ENCODE measurements around the gene CEP95. TPM values are rescaled to one million over a fixed set of nuclear protein-coding genes. Genes with fewer than 3 reads are reported as not detected.

The CEP95 gene
- polyA plus RNA-seq, 2 of the 4 experiments (the other 2 are of a cell fraction) = 30.0 to 73.0 TPM

DNA sequence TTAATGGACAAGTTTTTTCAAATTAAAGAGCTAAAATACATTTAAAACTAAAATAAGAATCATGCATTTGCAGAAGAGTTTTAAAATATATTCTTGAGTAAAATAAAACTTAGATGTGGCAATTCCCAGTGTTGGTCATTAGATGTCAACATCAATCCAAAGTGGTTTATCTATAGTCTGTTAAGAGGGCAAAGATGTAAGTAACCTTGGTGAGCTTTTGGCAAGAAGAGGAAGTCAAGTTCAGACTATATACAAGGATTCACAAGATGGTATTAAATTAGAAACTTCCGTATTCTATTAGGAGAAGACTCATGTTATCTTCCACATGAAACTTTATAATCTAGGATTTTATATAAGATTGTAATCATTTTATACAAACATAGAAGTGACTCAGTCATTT is 73.1 kb downstream of the CEP95 start:
- FAIRE-seq (no peak), ATAC-seq (no peak), DNase-seq (ENCODE audit: low read depth in 1 of 2, low spot score in 1 of 2) (no peak)
- ChIA-PET CTCF (interaction anchor here (0.7 to 1.5 kb wide), 6 partner anchors 19 to 156 kb away, joined by 3 to 7 read pairs (median 4); no protein-coding TSS in a partner anchor), POLR2A (no interaction called here)
- no peak overlapping the region for H3K4me2 ChIP-seq
- no peaks in the 10 kb centered on the region for H3K4me1 ChIP-seq
- H3K27ac ChIP-seq = no peak overlapping the region
- WGBS (ENCODE audit: missing lambda C conversion rate) = 87% methylated on average over 1 of the region's 1 CpG
- H3K4me3 ChIP-seq = no peak overlapping the region
- H3K9me3 ChIP-seq = no peaks in the 10 kb centered on the region
- TF ChIP-seq RNF2 (IDR thresholded peaks at IDR 0.05; ENCODE audit: borderline replicate concordance, low read depth) (no peak), GATA3 (IDR thresholded peaks at IDR 0.05; ENCODE audit: borderline replicate concordance) (no peak), ZC3H11A (IDR thresholded peaks at IDR 0.05) (no peak), SMC3 (IDR thresholded peaks at IDR 0.05) (no peak), POLR2A (IDR thresholded peaks at IDR 0.05; ENCODE audit: low read length) (no peak), JUNB (IDR thresholded peaks at IDR 0.05) (no peak), RFX5 (IDR thresholded peaks at IDR 0.05) (no peak), PHF8 (IDR thresholded peaks at IDR 0.05; ENCODE audit: borderline replicate concordance, low read depth) (no peak), BHLHE40 (IDR thresholded peaks at IDR 0.05; ENCODE audit: low read depth, low read length) (no peak), HEYL (CRISPR knock-in tag; IDR thresholded peaks at IDR 0.05) (no peak), CHD4 (IDR thresholded peaks at IDR 0.05; ENCODE audit: borderline replicate concordance) (no peak)
- TF ChIP-seq, protein P1, sequence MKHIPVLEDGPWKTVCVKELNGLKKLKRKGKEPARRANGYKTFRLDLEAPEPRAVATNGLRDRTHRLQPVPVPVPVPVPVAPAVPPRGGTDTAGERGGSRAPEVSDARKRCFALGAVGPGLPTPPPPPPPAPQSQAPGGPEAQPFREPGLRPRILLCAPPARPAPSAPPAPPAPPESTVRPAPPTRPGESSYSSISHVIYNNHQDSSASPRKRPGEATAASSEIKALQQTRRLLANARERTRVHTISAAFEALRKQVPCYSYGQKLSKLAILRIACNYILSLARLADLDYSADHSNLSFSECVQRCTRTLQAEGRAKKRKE (CRISPR knock-in tag; IDR thresholded peaks at IDR 0.05; ENCODE audit: low read depth) = no peak

DNA sequence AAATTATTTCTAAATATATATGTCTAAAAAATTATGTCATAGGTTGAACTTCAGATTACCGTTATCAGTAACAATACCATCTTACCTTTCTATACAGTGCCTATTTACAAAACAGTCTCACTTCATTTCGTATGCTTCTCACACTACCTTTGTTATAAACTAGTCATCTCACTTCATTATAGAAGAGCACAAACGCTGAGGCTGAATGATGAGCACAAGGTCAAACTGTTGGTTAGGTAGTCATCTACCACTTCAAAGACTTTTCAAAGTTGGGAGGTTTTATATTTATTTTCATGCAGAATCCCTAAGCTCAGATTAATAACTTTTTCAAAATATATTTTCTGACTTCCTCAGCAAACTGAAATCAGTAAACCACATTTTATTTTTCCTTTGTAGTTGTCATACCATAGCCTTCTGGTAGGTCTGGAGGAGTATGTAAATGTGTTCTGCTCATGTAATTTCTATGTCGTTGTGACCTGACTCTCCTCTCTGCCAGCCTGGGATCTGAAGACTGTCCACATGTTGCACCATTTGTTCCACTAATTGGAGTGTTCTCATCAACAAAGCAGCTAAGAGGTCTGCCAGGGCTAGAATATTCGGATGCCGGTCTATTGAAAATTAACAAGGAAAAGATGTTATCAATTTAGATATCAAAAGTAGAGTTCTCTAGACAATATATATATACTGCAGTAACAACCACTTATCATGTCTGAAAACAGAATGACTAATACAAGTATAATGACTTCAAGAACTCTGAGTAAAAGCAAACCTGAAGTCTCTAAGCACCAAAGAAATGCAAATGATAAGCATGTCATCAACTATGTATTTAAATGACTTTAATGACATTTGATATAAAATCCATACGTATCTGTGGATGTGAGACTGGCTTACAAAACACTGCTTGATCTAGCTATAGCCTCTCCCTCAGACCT is 73.9 kb downstream of the CEP95 start:
- H3K9me3 ChIP-seq = no peaks in the 10 kb centered on the region
- CTCF ChIA-PET = interaction anchor here (0.9 to 1.5 kb wide), 5 partner anchors 11 to 155 kb away, joined by 3 to 7 read pairs (median 3); no protein-coding TSS in a partner anchor
- no peak overlapping the region for H3K4me2 ChIP-seq
- WGBS (ENCODE audit: missing lambda C conversion rate) = 76% methylated on average over 7 of the region's 7 CpGs
- DNase-seq (ENCODE audit: low read depth in 1 of 2, low spot score in 1 of 2) (no peak), FAIRE-seq (peak; percentile 7), ATAC-seq (0 out of 6 replicates have a peak, but pooled peaks of 1 of the 2 experiments have one; percentile 27)
- POLR2A ChIA-PET = no interaction called here
- no peak overlapping the region for H3K27ac ChIP-seq
- no peak for TF ChIP-seq CEBPB (IDR thresholded peaks at IDR 0.05)
- TF ChIP-seq, protein P2, sequence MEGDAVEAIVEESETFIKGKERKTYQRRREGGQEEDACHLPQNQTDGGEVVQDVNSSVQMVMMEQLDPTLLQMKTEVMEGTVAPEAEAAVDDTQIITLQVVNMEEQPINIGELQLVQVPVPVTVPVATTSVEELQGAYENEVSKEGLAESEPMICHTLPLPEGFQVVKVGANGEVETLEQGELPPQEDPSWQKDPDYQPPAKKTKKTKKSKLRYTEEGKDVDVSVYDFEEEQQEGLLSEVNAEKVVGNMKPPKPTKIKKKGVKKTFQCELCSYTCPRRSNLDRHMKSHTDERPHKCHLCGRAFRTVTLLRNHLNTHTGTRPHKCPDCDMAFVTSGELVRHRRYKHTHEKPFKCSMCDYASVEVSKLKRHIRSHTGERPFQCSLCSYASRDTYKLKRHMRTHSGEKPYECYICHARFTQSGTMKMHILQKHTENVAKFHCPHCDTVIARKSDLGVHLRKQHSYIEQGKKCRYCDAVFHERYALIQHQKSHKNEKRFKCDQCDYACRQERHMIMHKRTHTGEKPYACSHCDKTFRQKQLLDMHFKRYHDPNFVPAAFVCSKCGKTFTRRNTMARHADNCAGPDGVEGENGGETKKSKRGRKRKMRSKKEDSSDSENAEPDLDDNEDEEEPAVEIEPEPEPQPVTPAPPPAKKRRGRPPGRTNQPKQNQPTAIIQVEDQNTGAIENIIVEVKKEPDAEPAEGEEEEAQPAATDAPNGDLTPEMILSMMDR (IDR thresholded peaks at IDR 0.05) = no peak
- TF ChIP-seq, protein P3, sequence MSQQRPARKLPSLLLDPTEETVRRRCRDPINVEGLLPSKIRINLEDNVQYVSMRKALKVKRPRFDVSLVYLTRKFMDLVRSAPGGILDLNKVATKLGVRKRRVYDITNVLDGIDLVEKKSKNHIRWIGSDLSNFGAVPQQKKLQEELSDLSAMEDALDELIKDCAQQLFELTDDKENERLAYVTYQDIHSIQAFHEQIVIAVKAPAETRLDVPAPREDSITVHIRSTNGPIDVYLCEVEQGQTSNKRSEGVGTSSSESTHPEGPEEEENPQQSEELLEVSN (IDR thresholded peaks at IDR 0.05; ENCODE audit: borderline replicate concordance, low read depth) = no peak
- no peak for TF ChIP-seq NFE2L2 (conservative IDR thresholded peaks at IDR 0.05; ENCODE audit: low read length)
- TF ChIP-seq CBX8 (IDR thresholded peaks at IDR 0.05) = no peak
- TF ChIP-seq MAZ (IDR thresholded peaks at IDR 0.05; ENCODE audit: borderline replicate concordance, low read depth, low read length) = no peak
- TF ChIP-seq RAD21 (conservative IDR thresholded peaks at IDR 0.05 in 1 of 2, IDR thresholded peaks at IDR 0.05 in 1 of 2) = no peak
- no peak for TF ChIP-seq POLR2A (IDR thresholded peaks at IDR 0.05; ENCODE audit: low read length)
- TF ChIP-seq RCOR1 (IDR thresholded peaks at IDR 0.05; ENCODE audit: low read depth, low read length) = no peak
- no peak for TF ChIP-seq RFX5 (IDR thresholded peaks at IDR 0.05)
- TF ChIP-seq, protein P4, sequence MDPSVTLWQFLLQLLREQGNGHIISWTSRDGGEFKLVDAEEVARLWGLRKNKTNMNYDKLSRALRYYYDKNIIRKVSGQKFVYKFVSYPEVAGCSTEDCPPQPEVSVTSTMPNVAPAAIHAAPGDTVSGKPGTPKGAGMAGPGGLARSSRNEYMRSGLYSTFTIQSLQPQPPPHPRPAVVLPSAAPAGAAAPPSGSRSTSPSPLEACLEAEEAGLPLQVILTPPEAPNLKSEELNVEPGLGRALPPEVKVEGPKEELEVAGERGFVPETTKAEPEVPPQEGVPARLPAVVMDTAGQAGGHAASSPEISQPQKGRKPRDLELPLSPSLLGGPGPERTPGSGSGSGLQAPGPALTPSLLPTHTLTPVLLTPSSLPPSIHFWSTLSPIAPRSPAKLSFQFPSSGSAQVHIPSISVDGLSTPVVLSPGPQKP (IDR thresholded peaks at IDR 0.05; ENCODE audit: low read depth, low read length) = no peak
- no peak overlapping the region for H3K4me3 ChIP-seq
- 0 out of 3 replicates have a peak, but pooled peaks cover 2% of the 10 kb centered on the region for H3K4me1 ChIP-seq

Data from A549 (cell line).